ENCODE results near the gene RNASE8.

The RNASE8 gene

GRCh38 chr14:21106498-21107282 is 49.1 kb downstream of the RNASE8 start:
- no peak overlapping the region for H3K27ac ChIP-seq (ENCODE audit: low read depth, low read length)
- H3K4me1 ChIP-seq (ENCODE audit: control insufficient read depth, low read length) = peaks cover 38% of the 10 kb centered on the region
- H3K36me3 ChIP-seq (ENCODE audit: control insufficient read depth, low read length) = peaks cover 5% of the 10 kb centered on the region
- no peaks in the 10 kb centered on the region for H3K9me3 ChIP-seq (ENCODE audit: control insufficient read depth, insufficient read depth, low read length)
- no peaks in the 10 kb centered on the region for H4K20me1 ChIP-seq (ENCODE audit: control insufficient read depth, insufficient read depth, low read depth, low read length)
- H3F3A ChIP-seq (ENCODE audit: control insufficient read depth, insufficient read depth) = 0 out of 2 replicates have a peak, but pooled peaks cover 2% of the 10 kb centered on the region
- TF ChIP-seq CTCF (IDR thresholded peaks at IDR 0.05; ENCODE audit: low read depth, low read length, poor library complexity, severe bottlenecking) (peak; percentile 86), EZH2phosphoT487 (IDR thresholded peaks at IDR 0.05; ENCODE audit: borderline replicate concordance, low read length) (no peak)
- no peak overlapping the region for H3K4me3 ChIP-seq (ENCODE audit: low read length)
- H3K4me2 ChIP-seq (ENCODE audit: low read length) = peak overlapping the region; percentile 26; the same call in 1 of the 2 replicates
- no peaks in the 10 kb centered on the region for H3K27me3 ChIP-seq (ENCODE audit: control insufficient read depth, low read length)
- H3K79me2 ChIP-seq (ENCODE audit: control insufficient read depth, low read length) = peaks cover 16% of the 10 kb centered on the region
- no peaks in the 10 kb centered on the region for H3K9me2 ChIP-seq (replicated peaks; ENCODE audit: control insufficient read depth, low read length)

GRCh38 chr14:21107283-21107800 is 49.7 kb downstream of the RNASE8 start:
- H4K20me1 ChIP-seq (ENCODE audit: control insufficient read depth, insufficient read depth, low read depth, low read length) = no peaks in the 10 kb centered on the region
- 0 out of 2 replicates have a peak, but pooled peaks cover 2% of the 10 kb centered on the region for H3F3A ChIP-seq (ENCODE audit: control insufficient read depth, insufficient read depth)
- no peaks in the 10 kb centered on the region for H3K9me2 ChIP-seq (replicated peaks; ENCODE audit: control insufficient read depth, low read length)
- no peaks in the 10 kb centered on the region for H3K27me3 ChIP-seq (ENCODE audit: control insufficient read depth, low read length)
- H3K4me3 ChIP-seq (ENCODE audit: low read length) = no peak overlapping the region
- H3K9me3 ChIP-seq (ENCODE audit: control insufficient read depth, insufficient read depth, low read length) = no peaks in the 10 kb centered on the region
- peaks cover 5% of the 10 kb centered on the region for H3K36me3 ChIP-seq (ENCODE audit: control insufficient read depth, low read length)
- peaks cover 33% of the 10 kb centered on the region for H3K4me1 ChIP-seq (ENCODE audit: control insufficient read depth, low read length)
- H3K4me2 ChIP-seq (ENCODE audit: low read length) = no peak overlapping the region
- H3K79me2 ChIP-seq (ENCODE audit: control insufficient read depth, low read length) = peaks cover 16% of the 10 kb centered on the region
- TF ChIP-seq EZH2phosphoT487 (IDR thresholded peaks at IDR 0.05; ENCODE audit: borderline replicate concordance, low read length) (no peak), CTCF (IDR thresholded peaks at IDR 0.05; ENCODE audit: low read depth, low read length, poor library complexity, severe bottlenecking) (peak; percentile 17)
- no peak overlapping the region for H3K27ac ChIP-seq (ENCODE audit: low read depth, low read length)

All from DOHH2 (cell line).